A549 (cell line): ENCODE results near the gene DCAF5. TPM values are rescaled to one million over a fixed set of nuclear protein-coding genes. Genes with fewer than 3 reads are reported as not detected.

Experiments used
- ATAC-seq, 2 experiments: fragments of 200-7000 bp in 1 of 2; fragments of >200 bp in 1 of 2; cut with Nextera tagmentation in 1 of 2; cut with Tn5 transposase in 1 of 2; 3 replicates each; pipeline versions ENCODE4 v1.8.0 to v1.9.1; 2018 to 2020; ENCODE audit warnings: mild to moderate bottlenecking in 1 of 2, moderate library complexity in 1 of 2
- CTCF ChIA-PET: fragments of 300-600 bp; sonication (Branson Sonifier 250); formaldehyde crosslinking; extraction: SDS; loops from one replicate; lab custom pipeline; 2021; ENCODE audit warnings: antibody characterized with exemption, inconsistent platforms; lab: Yijun Ruan, JAX
- POLR2A ChIA-PET: fragments of 350-600 bp; formaldehyde crosslinking; extraction: SDS; loops from one replicate; lab custom pipeline; 2021; ENCODE audit warnings: antibody characterized with exemption, inconsistent platforms; lab: Yijun Ruan, JAX
- DNase-seq, 2 experiments: peaks; one replicate each; pipeline versions ENCODE4 v3.0.0 to v3.0.0-alpha.2; 2011 to 2016; ENCODE audit warnings: low read depth in 1 of 2, low spot score in 1 of 2
- FAIRE-seq: peaks from 2 replicates; lab custom pipeline; 2011; peaks lifted over from hg19 to GRCh38; lab: Jason Lieb, UNC
- H3K27ac ChIP-seq, 2 experiments: fragments of >200 bp; sonication (Bioruptor Twin); formaldehyde crosslinking; 3 replicates each; pipeline ENCODE4 v1.5.1; 2016 to 2017
- H3K4me1 ChIP-seq: fragments of >200 bp; sonication (Bioruptor Twin); formaldehyde crosslinking; 3 replicates; pipeline ENCODE4 v1.6.1; 2016
- H3K4me2 ChIP-seq: fragments of >200 bp; sonication (Bioruptor Twin); formaldehyde crosslinking; 3 replicates; pipeline ENCODE4 v1.6.1; 2016
- H3K4me3 ChIP-seq: fragments of >200 bp; sonication (Bioruptor Twin); formaldehyde crosslinking; 3 replicates; pipeline ENCODE4 v1.5.1; 2016
- H3K9me3 ChIP-seq: fragments of >200 bp; sonication (Bioruptor Twin); formaldehyde crosslinking; 3 replicates; pipeline ENCODE4 v1.6.1; 2016
- BHLHE40 ChIP-seq: IDR thresholded peaks from 2 replicates; pipeline ENCODE4 v1.6.1; 2012; ENCODE audit warnings: low read depth, low read length, inconsistent platforms
- E2F6 ChIP-seq: IDR thresholded peaks from 2 replicates; pipeline ENCODE4 v1.6.1; 2012; ENCODE audit warnings: low read depth, borderline replicate concordance
- EHF ChIP-seq: fragments of 250-450 bp; sonication (Bioruptor Pico); IDR thresholded peaks from 2 replicates; pipeline ENCODE4 v1.5.0; 2020; ENCODE audit warnings: mild to moderate bottlenecking
- EP300 ChIP-seq, 2 experiments: fragments of >200 bp; sonication (Bioruptor Twin); formaldehyde crosslinking; IDR thresholded peaks; 2 replicates in 1 of 2; 3 replicates in 1 of 2; pipeline ENCODE4 v1.6.1; 2016 to 2017
- FOSB ChIP-seq: fragments of 250-450 bp; sonication (Bioruptor Pico); IDR thresholded peaks from 2 replicates; pipeline ENCODE4 v1.5.0; 2020; ENCODE audit warnings: mild to moderate bottlenecking, moderate library complexity
- FOSL2 ChIP-seq, 2 experiments: fragments of 450-650 bp in 1 of 2; fragments of >200 bp in 1 of 2; sonication (Bioruptor Twin) in 1 of 2; formaldehyde crosslinking; IDR thresholded peaks; 2 replicates each; pipeline versions ENCODE4 v1.5.0 to v1.6.1; 2016 to 2020; ENCODE audit warnings: mild to moderate bottlenecking in 1 of 2, moderate library complexity in 1 of 2
- FOXS1 ChIP-seq: fragments of 250-450 bp; sonication (Bioruptor Pico); IDR thresholded peaks from 2 replicates; pipeline ENCODE4 v1.5.0; 2020; ENCODE audit warnings: mild to moderate bottlenecking, moderate library complexity
- HOXB13 ChIP-seq: fragments of 250-450 bp; sonication (Bioruptor Pico); IDR thresholded peaks from 2 replicates; pipeline ENCODE4 v1.5.0; 2020; ENCODE audit warnings: low read depth, mild to moderate bottlenecking, moderate library complexity
- JUN ChIP-seq, 2 experiments: fragments of >200 bp; sonication (Bioruptor Twin); formaldehyde crosslinking; IDR thresholded peaks; 2 replicates in 1 of 2; 3 replicates in 1 of 2; pipeline ENCODE4 v1.6.1; 2016 to 2017
- JUNB ChIP-seq: fragments of >200 bp; sonication (Bioruptor Twin); formaldehyde crosslinking; IDR thresholded peaks from 2 replicates; pipeline ENCODE4 v1.6.1; 2016
- KDM5A ChIP-seq: fragments of 200-600 bp; sonication (generic); IDR thresholded peaks from 2 replicates; pipeline ENCODE4 v1.6.1; 2016; ENCODE audit warnings: antibody characterized with exemption, mild to moderate bottlenecking
- MAFK ChIP-seq: fragments of 450-650 bp; IDR thresholded peaks from 2 replicates; pipeline ENCODE4 v1.6.1; 2014; ENCODE audit not compliant: partially characterized antibody
- MYC ChIP-seq: IDR thresholded peaks from 2 replicates; pipeline ENCODE4 v1.6.1; 2012; ENCODE audit warnings: mild to moderate bottlenecking, inconsistent platforms, low read length, improper control_type of control experiment, borderline replicate concordance
- NPAS2 ChIP-seq: fragments of 250-450 bp; sonication (Bioruptor Pico); IDR thresholded peaks from 2 replicates; pipeline ENCODE4 v1.8.0; 2022; ENCODE audit warnings: mild to moderate bottlenecking, moderate library complexity, borderline replicate concordance
- PHF8 ChIP-seq: fragments of 200-600 bp; sonication (generic); IDR thresholded peaks from 2 replicates; pipeline ENCODE4 v1.6.1; 2016; ENCODE audit warnings: low read depth, mild to moderate bottlenecking, antibody characterized with exemption, moderate library complexity, borderline replicate concordance
- POLR2A ChIP-seq: IDR thresholded peaks from 2 replicates; pipeline ENCODE4 v1.6.1; 2012; ENCODE audit warnings: mild to moderate bottlenecking, low read length
- RARB ChIP-seq: fragments of 250-450 bp; sonication (Bioruptor Pico); IDR thresholded peaks from 2 replicates; pipeline ENCODE4 v1.8.0; 2021; ENCODE audit warnings: mild to moderate bottlenecking, moderate library complexity
- RFX5 ChIP-seq: fragments of 450-650 bp; IDR thresholded peaks from 2 replicates; pipeline ENCODE4 v1.7.1; 2014; ENCODE audit warnings: antibody characterized with exemption, mild to moderate bottlenecking, moderate library complexity
- SMC3 ChIP-seq: fragments of >200 bp; sonication (Bioruptor Twin); formaldehyde crosslinking; IDR thresholded peaks from 3 replicates; pipeline ENCODE4 v1.6.1; 2018; ENCODE audit warnings: inconsistent platforms
- SREBF2 ChIP-seq: fragments of 450-650 bp; IDR thresholded peaks from 2 replicates; pipeline ENCODE4 v1.6.1; 2014; ENCODE audit warnings: mild to moderate bottlenecking, moderate library complexity
- USF2 ChIP-seq: fragments of 450-650 bp; IDR thresholded peaks from 2 replicates; pipeline ENCODE4 v1.6.1; 2014; ENCODE audit warnings: antibody characterized with exemption
- ZC3H11A ChIP-seq: fragments of 450-650 bp; IDR thresholded peaks from 2 replicates; pipeline ENCODE4 v1.6.1; 2014; ENCODE audit warnings: antibody characterized with exemption, mild to moderate bottlenecking
- ZFP36 ChIP-seq: fragments of 450-650 bp; IDR thresholded peaks from 2 replicates; pipeline ENCODE4 v1.6.1; 2014; ENCODE audit warnings: borderline replicate concordance; ENCODE audit not compliant: partially characterized antibody
- ZSCAN20 ChIP-seq: fragments of 250-450 bp; sonication (Bioruptor Pico); IDR thresholded peaks from 2 replicates; pipeline ENCODE4 v1.8.0; 2022; ENCODE audit warnings: mild to moderate bottlenecking, moderate library complexity
- WGBS: methylation state at CpG from one replicate; pipeline ENCODE4 v1.1.6; 2017; ENCODE audit errors: missing lambda C conversion rate; 5-methylcytosine and 5-hydroxymethylcytosine counted together
- polyA plus RNA-seq, 4 experiments: library from polyadenylated mRNA; depleted of rRNA in 3 of 4; stranded (reverse); fragments of >200 nt; fragmentation: RNase III in 1 of 4; extraction: RNeasy Plus Mini Kit Qiagen cat#74134 plus additional on column Dnase treatment in 1 of 4; gene quantifications; 2 replicates in 3 of 4; 3 replicates in 1 of 4; pipeline ENCODE4 v1.2.3, GENCODE V29; 2011 to 2017
- TF ChIP-seq, protein P1 (sequence below): fragments of >200 bp; sonication (Bioruptor Twin); formaldehyde crosslinking; IDR thresholded peaks from 3 replicates; pipeline ENCODE4 v1.6.1; 2016
- TF ChIP-seq, protein P2 (sequence below): fragments of 150-350 bp; IDR thresholded peaks from 2 replicates; pipeline ENCODE4 v1.6.1; 2014; ENCODE audit warnings: low read depth, mild to moderate bottlenecking, low read length
- TF ChIP-seq, protein P3 (sequence below): IDR thresholded peaks from 2 replicates; pipeline ENCODE4 v1.6.1; 2012

The DCAF5 gene
- polyA plus RNA-seq, 2 of the 4 experiments (the other 2 are of a cell fraction), result 14.3 to 23.7 TPM

DNA sequence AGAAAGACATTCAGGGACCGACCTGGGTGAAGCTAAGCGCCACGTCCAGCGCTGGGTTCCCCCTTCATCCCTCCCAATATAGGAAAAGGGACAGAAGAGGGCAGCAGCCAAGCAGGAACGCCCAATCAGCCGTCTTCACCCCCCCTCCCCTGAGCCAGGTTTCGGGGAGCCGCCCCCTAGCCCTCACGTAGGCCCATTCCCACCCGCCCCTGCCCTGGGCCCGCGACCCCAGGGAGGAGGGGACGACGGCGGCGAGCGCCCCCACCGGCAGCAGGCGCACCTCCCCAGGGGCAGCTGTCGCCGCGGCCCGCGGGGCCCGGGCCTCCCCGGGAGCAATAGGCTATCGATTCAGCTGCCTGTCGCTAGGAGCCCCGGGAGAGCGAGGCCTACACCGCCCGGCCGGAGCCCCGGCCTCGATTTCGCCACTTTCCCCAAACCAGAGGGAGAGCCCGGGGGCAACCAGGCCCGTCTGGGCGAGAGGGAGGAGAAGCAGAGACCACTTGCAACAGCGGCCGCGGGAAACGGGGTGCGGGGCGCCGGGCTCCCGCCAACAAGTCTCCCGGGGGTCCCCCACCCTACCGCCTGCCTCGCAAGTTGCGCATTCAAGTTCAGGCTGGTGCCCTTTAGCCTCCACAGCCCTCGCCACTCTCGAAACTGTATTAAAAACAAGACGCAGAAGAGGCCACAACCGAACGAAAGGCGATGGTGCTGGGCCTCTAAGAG is 1.3 kb downstream of the DCAF5 start (continued):
- no peak for TF ChIP-seq FOXS1 (CRISPR knock-in tag)
- peak in 1 of 2 experiments; percentile 69; a peak in 2 of 5 replicates for TF ChIP-seq JUN (IDR thresholded peaks at IDR 0.05)
- TF ChIP-seq JUNB, result no peak
- TF ChIP-seq RFX5, result peak; percentile 79
- no peak for TF ChIP-seq EHF (CRISPR knock-in tag)
- TF ChIP-seq PHF8, result peak; percentile 97
- no peak for TF ChIP-seq MYC
- TF ChIP-seq EP300 (IDR thresholded peaks at IDR 0.05), result no peak
- TF ChIP-seq FOSB, result no peak
- no peak for TF ChIP-seq NPAS2 (CRISPR knock-in tag)
- TF ChIP-seq, protein P1, sequence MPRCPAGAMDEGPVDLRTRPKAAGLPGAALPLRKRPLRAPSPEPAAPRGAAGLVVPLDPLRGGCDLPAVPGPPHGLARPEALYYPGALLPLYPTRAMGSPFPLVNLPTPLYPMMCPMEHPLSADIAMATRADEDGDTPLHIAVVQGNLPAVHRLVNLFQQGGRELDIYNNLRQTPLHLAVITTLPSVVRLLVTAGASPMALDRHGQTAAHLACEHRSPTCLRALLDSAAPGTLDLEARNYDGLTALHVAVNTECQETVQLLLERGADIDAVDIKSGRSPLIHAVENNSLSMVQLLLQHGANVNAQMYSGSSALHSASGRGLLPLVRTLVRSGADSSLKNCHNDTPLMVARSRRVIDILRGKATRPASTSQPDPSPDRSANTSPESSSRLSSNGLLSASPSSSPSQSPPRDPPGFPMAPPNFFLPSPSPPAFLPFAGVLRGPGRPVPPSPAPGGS, result no peak
- TF ChIP-seq HOXB13 (CRISPR knock-in tag), result no peak
- TF ChIP-seq ZFP36, result no peak
- TF ChIP-seq POLR2A, result no peak
- TF ChIP-seq BHLHE40, result no peak

DNA sequence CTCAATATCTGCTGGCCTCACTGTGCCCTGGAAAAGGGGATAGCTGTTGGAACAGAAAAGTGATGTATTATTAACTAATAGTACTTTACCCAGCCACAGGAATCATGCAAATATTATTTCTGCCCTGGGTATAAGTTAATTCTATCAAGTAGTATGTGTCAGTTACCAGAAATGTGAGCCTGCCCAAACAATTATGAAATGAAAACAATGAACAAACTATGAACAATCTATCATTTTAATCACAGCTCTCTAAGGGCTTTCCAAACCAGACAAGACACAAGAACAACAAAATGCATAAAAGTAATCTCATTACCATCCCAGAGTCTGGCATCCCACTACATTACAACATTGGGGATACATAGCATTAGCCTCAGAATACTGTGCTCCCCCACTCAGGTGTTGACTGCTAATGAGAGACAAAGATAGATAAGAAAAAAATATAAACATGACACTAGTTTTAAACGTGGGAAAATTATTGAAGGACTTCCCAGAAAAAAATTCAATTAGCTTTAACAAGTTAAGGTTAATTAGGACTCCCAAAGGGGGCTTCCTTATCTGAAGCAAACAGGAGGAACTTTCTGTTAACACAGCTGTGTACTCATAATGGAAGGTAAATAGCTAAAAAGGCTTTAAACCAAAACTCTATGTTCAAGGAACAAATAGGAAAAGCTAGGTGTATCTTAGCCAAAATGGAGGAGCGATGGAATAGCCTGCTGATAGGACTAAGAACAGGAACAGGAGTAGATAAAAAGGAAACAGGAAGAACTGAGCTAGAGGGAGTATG is 3.3 kb downstream of the DCAF5 start:
- ATAC-seq (no peak), FAIRE-seq (no peak), DNase-seq (no peak)
- Histone ChIP-seq H3K27ac (no peak overlapping the region), H3K9me3 (no peaks in the 10 kb centered on the region), H3K4me2 (no peak overlapping the region), H3K4me1 (peaks cover 21% of the 10 kb centered on the region), H3K4me3 (no peak overlapping the region)
- 47% methylated on average over 2 of the region's 2 CpGs for WGBS
- TF ChIP-seq MAFK, result no peak
- TF ChIP-seq, protein P2, sequence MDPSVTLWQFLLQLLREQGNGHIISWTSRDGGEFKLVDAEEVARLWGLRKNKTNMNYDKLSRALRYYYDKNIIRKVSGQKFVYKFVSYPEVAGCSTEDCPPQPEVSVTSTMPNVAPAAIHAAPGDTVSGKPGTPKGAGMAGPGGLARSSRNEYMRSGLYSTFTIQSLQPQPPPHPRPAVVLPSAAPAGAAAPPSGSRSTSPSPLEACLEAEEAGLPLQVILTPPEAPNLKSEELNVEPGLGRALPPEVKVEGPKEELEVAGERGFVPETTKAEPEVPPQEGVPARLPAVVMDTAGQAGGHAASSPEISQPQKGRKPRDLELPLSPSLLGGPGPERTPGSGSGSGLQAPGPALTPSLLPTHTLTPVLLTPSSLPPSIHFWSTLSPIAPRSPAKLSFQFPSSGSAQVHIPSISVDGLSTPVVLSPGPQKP, result no peak
- no peak for TF ChIP-seq NPAS2 (CRISPR knock-in tag)
- no peak for TF ChIP-seq POLR2A
- TF ChIP-seq ZC3H11A, result no peak
- no peak for TF ChIP-seq SMC3
- no peak for TF ChIP-seq FOSL2 (IDR thresholded peaks at IDR 0.05)
- TF ChIP-seq FOSL2 (CRISPR knock-in tag; IDR thresholded peaks at IDR 0.05), result no peak
- TF ChIP-seq BHLHE40, result no peak
- TF ChIP-seq, protein P3, sequence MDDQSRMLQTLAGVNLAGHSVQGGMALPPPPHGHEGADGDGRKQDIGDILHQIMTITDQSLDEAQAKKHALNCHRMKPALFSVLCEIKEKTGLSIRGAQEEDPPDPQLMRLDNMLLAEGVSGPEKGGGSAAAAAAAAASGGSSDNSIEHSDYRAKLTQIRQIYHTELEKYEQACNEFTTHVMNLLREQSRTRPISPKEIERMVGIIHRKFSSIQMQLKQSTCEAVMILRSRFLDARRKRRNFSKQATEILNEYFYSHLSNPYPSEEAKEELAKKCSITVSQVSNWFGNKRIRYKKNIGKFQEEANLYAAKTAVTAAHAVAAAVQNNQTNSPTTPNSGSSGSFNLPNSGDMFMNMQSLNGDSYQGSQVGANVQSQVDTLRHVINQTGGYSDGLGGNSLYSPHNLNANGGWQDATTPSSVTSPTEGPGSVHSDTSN, result no peak
- no peak for TF ChIP-seq USF2
- TF ChIP-seq E2F6, result no peak
- TF ChIP-seq KDM5A, result no peak
- TF ChIP-seq SREBF2, result no peak
- TF ChIP-seq RARB (CRISPR knock-in tag), result no peak
- no peak for TF ChIP-seq ZSCAN20 (CRISPR knock-in tag)
- ChIA-PET POLR2A (no interaction called here), CTCF (interaction anchor here (0.9 to 4.0 kb wide), 5 partner anchors 9 to 20 kb away, joined by 4 to 32 read pairs (median 7); no protein-coding TSS in a partner anchor)
